Measurements from ENCODE around the gene SLC25A10.

SLC25A10 gene

GRCh38 chr17:81706757-81707624, 5.1 kb upstream of the SLC25A10 start:
- no peak for DNase-seq

GRCh38 chr17:81707725-81708646, 4.1 kb upstream of the SLC25A10 start:
- DNase-seq, result no peak

- no peak for DNase-seq
These were observed 3.3 kb upstream of the SLC25A10 start for GRCh38 chr17:81708739-81709185.

- DNase-seq, result no peak
These were observed 1.4 kb upstream of the SLC25A10 start for GRCh38 chr17:81710514-81711308.

GRCh38 chr17:81712468-81713003, 452 bp downstream of the SLC25A10 start:
- no peak for DNase-seq

GRCh38 chr17:81713004-81713555, 996 bp downstream of the SLC25A10 start:
- no peak for DNase-seq

GRCh38 chr17:81713556-81714411, 1.7 kb downstream of the SLC25A10 start:
- no peak for DNase-seq

GRCh38 chr17:81714412-81715106, 2.5 kb downstream of the SLC25A10 start:
- DNase-seq, result no peak

GRCh38 chr17:81715107-81715871, 3.2 kb downstream of the SLC25A10 start:
- no peak for DNase-seq

GRCh38 chr17:81715872-81716673, 4.0 kb downstream of the SLC25A10 start:
- no peak for DNase-seq

- no peak for DNase-seq
These were observed 4.6 kb downstream of the SLC25A10 start for GRCh38 chr17:81716674-81716996.

GRCh38 chr17:81717049-81717765, 5.1 kb downstream of the SLC25A10 start:
- DNase-seq, result no peak

- no peak for DNase-seq
These were observed 5.6 kb downstream of the SLC25A10 start for GRCh38 chr17:81717766-81718089.

GRCh38 chr17:81719410-81720266, 7.6 kb downstream of the SLC25A10 start:
- no peak for DNase-seq

- no peak for DNase-seq
These were observed 8.4 kb downstream of the SLC25A10 start for GRCh38 chr17:81720267-81721071.
